ENCODE data around the gene MRPS18B. TPM values are rescaled to one million over a fixed set of nuclear protein-coding genes. Genes with fewer than 3 reads are reported as not detected.
A peak's percentile ranks its signal among the peaks of the same experiment; 100 is the strongest.

The MRPS18B gene
- total RNA-seq (2021; ENCODE audit: unreplicated experiment) = 112 TPM
- polyA plus RNA-seq (2012) = 92.3 and 113 TPM in 2 replicates
- percentile 92 among the genes with signal in this experiment for Bru-seq, nascent RNA
- percentile 96 among the genes with signal in this experiment for BruChase-seq, experiment 1, labeled RNA remaining after a 6-hour chase
- percentile 93 among the genes with signal in this experiment for BruChase-seq, experiment 2, labeled RNA remaining after a 2-hour chase
- long read RNA-seq, transcript MRPS18B-206 (7 exons, 1,532 nt) = major isoform, 126 of 195 reads
- long read RNA-seq, partial matches to known transcripts = 64 of 195 reads
- long read RNA-seq, other reads (novel, unspliced or antisense) = 5 of 195 reads

DNA sequence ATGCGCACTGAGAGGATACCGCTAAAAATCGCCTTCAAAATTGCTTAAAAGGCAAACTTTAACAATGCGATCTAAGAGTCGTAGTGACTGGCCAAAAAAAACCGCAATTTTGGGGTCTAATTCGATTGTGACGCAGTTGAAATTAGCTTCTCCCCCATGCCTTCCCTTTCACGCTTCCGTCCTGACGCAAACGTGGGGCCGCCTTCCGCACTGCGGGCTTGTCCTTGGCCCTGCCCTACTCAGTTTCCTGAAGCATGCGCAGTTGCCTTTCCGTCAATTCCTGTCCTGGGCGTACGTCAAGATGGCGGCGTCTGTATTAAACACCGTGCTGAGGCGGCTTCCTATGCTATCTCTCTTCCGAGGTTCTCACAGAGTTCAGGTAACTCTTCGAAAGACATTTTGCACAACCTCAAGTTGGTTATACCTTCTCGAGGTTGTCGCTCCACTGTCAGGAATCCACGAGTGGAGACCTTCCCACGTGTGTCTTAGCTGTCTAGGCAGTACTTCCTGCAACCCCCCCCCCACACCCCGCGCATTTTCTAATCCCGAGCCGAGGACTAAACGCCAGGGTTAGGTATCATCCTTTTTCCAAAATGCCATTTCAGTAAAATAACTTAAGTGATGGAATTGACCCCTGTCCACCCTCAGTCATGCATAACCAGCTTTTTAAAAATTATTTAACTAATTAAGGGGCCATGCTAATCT is at the start of gene MRPS18B:
TSS of gene MRPS18B (plus strand) at position 276 of the 705 bp plus-strand sequence. CDS start at position 302, 26 bp downstream.
- TSS peak; percentile 80 for BruUV-seq (replicated peaks)
- ChIA-PET RAD21 (ENCODE audit: low non-redundant PET in 1 of 2, low total read pairs in 2 of 2, uncharacterized antibody in 2 of 2, unreplicated experiment in 2 of 2) (no interaction called here), POLR2A (interaction anchor here (0.6 to 1.6 kb wide), 10 partner anchors 9 to 113 kb away, joined by 3 to 7 read pairs (median 4); partner anchors contain the start of genes ATAT1, MDC1 and PRR3), CTCF (interaction anchor here (0.6 to 1.0 kb wide), 2 partner anchors 113 to 164 kb away, joined by 4 to 5 read pairs; no protein-coding TSS in a partner anchor)
- no peak for TF ChIP-seq EGR1 (IDR thresholded peaks at IDR 0.05; ENCODE audit: low read depth)
- TF ChIP-seq ELF1 (IDR thresholded peaks at IDR 0.05; ENCODE audit: borderline replicate concordance, low read depth) = no peak
- peak; percentile 96 for TF ChIP-seq YY1 (IDR thresholded peaks at IDR 0.05; ENCODE audit: extremely low read depth, insufficient replicate concordance, low read depth, low read length)
- peak; percentile 86 for TF ChIP-seq POLR2AphosphoS5 (IDR thresholded peaks at IDR 0.05; ENCODE audit: low read depth, low read length)
- TF ChIP-seq POLR2A (IDR thresholded peaks at IDR 0.05; ENCODE audit: borderline replicate concordance, extremely low read depth, insufficient read depth, insufficient read length) = peak; percentile 58
- no peaks in the 10 kb centered on the region for H3K27me3 ChIP-seq (ENCODE audit: insufficient read depth, low read length)
- H3K9ac ChIP-seq (ENCODE audit: low read length) = peak within 1 kb of the TSS; percentile 98
- H3K9me2 ChIP-seq (ENCODE audit: insufficient read depth) = no peaks in the 10 kb centered on the region
- intact Hi-C loops (cut with micrococcal nuclease) = loop anchor here (1.0 to 10.0 kb wide), 4 partner anchors 9 to 197 kb away; partner anchors contain the start of genes ATAT1 and DHX16
- peak within 1 kb of the TSS; percentile 87 for H3K27ac ChIP-seq (ENCODE audit: low read depth, low read length)
- peaks cover 13 to 40% of the 10 kb centered on the region in 2 experiments for H3K4me1 ChIP-seq (ENCODE audit: control insufficient read depth in 1 of 2, insufficient read depth in 2 of 2, low read length in 2 of 2)
- H4K20me1 ChIP-seq (ENCODE audit: insufficient read depth) = no peaks in the 10 kb centered on the region; the same call in 1 of the 2 replicates
- H3K4me2 ChIP-seq (ENCODE audit: low read length) = peak within 1 kb of the TSS; percentile 87
- H3K79me2 ChIP-seq (ENCODE audit: insufficient read depth, low read length) = peaks cover 65% of the 10 kb centered on the region
- H2AFZ ChIP-seq (ENCODE audit: low read depth, low read length, poor library complexity, severe bottlenecking) = no peak within 1 kb of the TSS
- peak; percentile 83 for ATAC-seq
- peaks cover 27 to 38% of the 10 kb centered on the region in 2 experiments for H3K36me3 ChIP-seq (ENCODE audit: control insufficient read depth in 1 of 2, insufficient read depth in 2 of 2, low read length in 2 of 2)
- peak within 1 kb of the TSS; percentile 92 to 94 for H3K4me3 ChIP-seq (replicated peaks in 1 of 2; ENCODE audit: low read depth in 1 of 2, low read length in 2 of 2)
- no peaks in the 10 kb centered on the region for H3K9me3 ChIP-seq (ENCODE audit: control insufficient read depth in 1 of 2, insufficient read depth in 1 of 2, low read depth in 1 of 2, low read length in 2 of 2)
- DNase-seq (ENCODE audit: low read depth, low spot score) = peak; percentile 96

DNA sequence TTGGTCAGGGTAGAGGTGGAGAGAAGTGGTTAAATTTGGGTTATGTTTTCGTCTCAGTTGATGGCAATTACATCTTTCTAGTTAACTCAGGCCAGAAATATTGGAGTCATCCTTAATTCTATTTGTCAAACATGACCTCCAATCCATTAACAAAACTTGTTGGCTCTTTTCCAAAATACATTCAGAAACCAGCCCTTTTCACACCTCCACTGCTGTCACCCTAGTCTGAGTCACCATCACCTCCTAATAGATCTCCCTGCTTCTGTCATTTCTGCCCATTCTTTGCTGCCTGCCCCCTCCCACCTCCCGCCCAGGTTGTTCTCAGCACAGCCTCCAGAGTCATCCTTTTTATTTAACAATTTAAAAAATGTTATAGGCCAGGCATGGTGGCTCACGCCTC is 49.4 kb upstream of the MRPS18B start:
- peaks cover 9 to 24% of the 10 kb centered on the region in 2 experiments for H3K4me1 ChIP-seq (ENCODE audit: control insufficient read depth in 1 of 2, insufficient read depth in 2 of 2, low read length in 2 of 2)
- TF ChIP-seq EZH2 (IDR thresholded peaks at IDR 0.05) (no peak), TCF7L2 (IDR thresholded peaks at IDR 0.05; ENCODE audit: borderline replicate concordance, extremely low read depth, insufficient read depth, insufficient read length) (no peak), YY1 (IDR thresholded peaks at IDR 0.05; ENCODE audit: extremely low read depth, insufficient replicate concordance, low read depth, low read length) (no peak), MAX (IDR thresholded peaks at IDR 0.05) (no peak), SP1 (IDR thresholded peaks at IDR 0.05; ENCODE audit: low read depth) (no peak), ZNF274 (IDR thresholded peaks at IDR 0.05; ENCODE audit: low read depth, low read length) (no peak), ZBTB33 (IDR thresholded peaks at IDR 0.05; ENCODE audit: extremely low read depth, insufficient replicate concordance, low read length) (no peak), CBX3 (IDR thresholded peaks at IDR 0.05; ENCODE audit: low read depth) (no peak)
- H3K79me2 ChIP-seq (ENCODE audit: insufficient read depth, low read length) = peaks cover 19% of the 10 kb centered on the region
- ChIA-PET CTCF (no interaction called here), POLR2A (no interaction called here), RAD21 (ENCODE audit: low non-redundant PET in 1 of 2, low total read pairs in 2 of 2, uncharacterized antibody in 2 of 2, unreplicated experiment in 2 of 2) (no interaction called here)
- ATAC-seq = no peak
- H3K36me3 ChIP-seq (ENCODE audit: control insufficient read depth in 1 of 2, insufficient read depth in 2 of 2, low read length in 2 of 2) = no peaks in the 10 kb centered on the region; a peak in 2 of 4 replicates
- no TSS peak for BruUV-seq (replicated peaks)
- H3K9ac ChIP-seq (ENCODE audit: low read length) = no peak overlapping the region
- no peak overlapping the region for H3K4me3 ChIP-seq (replicated peaks in 1 of 2; ENCODE audit: low read depth in 1 of 2, low read length in 2 of 2)
- no peaks in the 10 kb centered on the region for H3K9me3 ChIP-seq (ENCODE audit: control insufficient read depth in 1 of 2, insufficient read depth in 1 of 2, low read depth in 1 of 2, low read length in 2 of 2)
- DNase-seq (ENCODE audit: low read depth, low spot score) = no peak
- H3K4me2 ChIP-seq (ENCODE audit: low read length) = no peak overlapping the region
- no peaks in the 10 kb centered on the region for H3K27me3 ChIP-seq (ENCODE audit: insufficient read depth, low read length)
- H3K9me2 ChIP-seq (ENCODE audit: insufficient read depth) = no peaks in the 10 kb centered on the region
- intact Hi-C loops (cut with micrococcal nuclease) = no loop called here
- H4K20me1 ChIP-seq (ENCODE audit: insufficient read depth) = peaks cover 9% of the 10 kb centered on the region; the same call in 1 of the 2 replicates
- H2AFZ ChIP-seq (ENCODE audit: low read depth, low read length, poor library complexity, severe bottlenecking) = no peak overlapping the region
- H3K27ac ChIP-seq (ENCODE audit: low read depth, low read length) = no peak overlapping the region
